ENCODE data around the gene MARCKSL1. TPM values are rescaled to one million over a fixed set of nuclear protein-coding genes. Genes with fewer than 3 reads are reported as not detected.

MARCKSL1 gene
- total and polyA plus RNA-seq, 2 of the 13 experiments (the other 11 are each of a cell fraction or from before 2014, with no cell fraction given): 81.9 to 155 TPM

GRCh38 chr1:32335790-32336590 lies at the start of gene MARCKSL1 (continued):
- TF ChIP-seq ZBTB37 (CRISPR knock-in tag; IDR thresholded peaks at IDR 0.05) (no peak), ZNF501 (CRISPR knock-in tag; IDR thresholded peaks at IDR 0.05) (no peak), WIZ (CRISPR knock-in tag; IDR thresholded peaks at IDR 0.05) (no peak), LRRFIP1 (CRISPR knock-in tag; conservative IDR thresholded peaks at IDR 0.05) (no peak), ARNT (IDR thresholded peaks at IDR 0.05) (no peak), HMGXB3 (CRISPR knock-in tag; IDR thresholded peaks at IDR 0.05; ENCODE audit: borderline replicate concordance) (no peak), PRDM10 (CRISPR knock-in tag; IDR thresholded peaks at IDR 0.05; ENCODE audit: low read depth) (no peak), PHF20 (CRISPR knock-in tag; IDR thresholded peaks at IDR 0.05) (no peak), DDIT3 (CRISPR knock-in tag; IDR thresholded peaks at IDR 0.05) (no peak), ZBTB44 (CRISPR knock-in tag; IDR thresholded peaks at IDR 0.05) (no peak), NRL (CRISPR knock-in tag; IDR thresholded peaks at IDR 0.05; ENCODE audit: borderline replicate concordance) (no peak), RARA (CRISPR knock-in tag; IDR thresholded peaks at IDR 0.05) (no peak), ZNF7 (CRISPR knock-in tag; IDR thresholded peaks at IDR 0.05) (no peak), ZFP62 (CRISPR knock-in tag; IDR thresholded peaks at IDR 0.05) (no peak), XBP1 (CRISPR knock-in tag; IDR thresholded peaks at IDR 0.05) (no peak)

Measured in HepG2 (cell line).